IgD-negative memory B cell (primary cell): ENCODE results near the gene AHCYL1. TPM values are rescaled to one million over a fixed set of nuclear protein-coding genes. Genes with fewer than 3 reads are reported as not detected.
A peak's percentile ranks its signal among the peaks of the same experiment; 100 is the strongest.

Experiments used
- H3K27ac Mint-ChIP-seq, 3 donors: one replicate each; pipeline ENCODE4 v1.8.0; 2020 to 2022; ENCODE audit warnings: mild to moderate bottlenecking in 3 of 3, mixed read lengths in 3 of 3, moderate library complexity in 1 of 3
- H3K27me3 Mint-ChIP-seq: one replicate; pipeline ENCODE4 v1.8.0; 2021; ENCODE audit warnings: mixed read lengths
- H3K36me3 Mint-ChIP-seq: one replicate; pipeline ENCODE4 v1.8.0; 2020; ENCODE audit warnings: mild to moderate bottlenecking, mixed read lengths
- H3K4me1 Mint-ChIP-seq, 3 donors: one replicate each; pipeline ENCODE4 v1.8.0; 2020 to 2022; ENCODE audit warnings: mixed read lengths in 3 of 3, mild to moderate bottlenecking in 1 of 3
- H3K4me3 Mint-ChIP-seq, 4 donors: one replicate each; pipeline ENCODE4 v1.8.0; 2020 to 2022; ENCODE audit warnings: mild to moderate bottlenecking in 4 of 4, mixed read lengths in 4 of 4, moderate library complexity in 3 of 4
- H3K9me3 Mint-ChIP-seq, 3 donors: one replicate each; pipeline ENCODE4 v1.8.0; 2020 to 2021; ENCODE audit warnings: mixed read lengths in 3 of 3, mild to moderate bottlenecking in 1 of 3
- polyA plus RNA-seq: library from polyadenylated mRNA; unstranded; fragments of 300-500 nt; fragmentation: Illumina TruSeq; gene quantifications from one replicate; pipeline ENCODE4 v1.2.3, GENCODE V29; 2021

Gene AHCYL1
- polyA plus RNA-seq, 1 donor from 2014 or later: 42.5 TPM

DNA sequence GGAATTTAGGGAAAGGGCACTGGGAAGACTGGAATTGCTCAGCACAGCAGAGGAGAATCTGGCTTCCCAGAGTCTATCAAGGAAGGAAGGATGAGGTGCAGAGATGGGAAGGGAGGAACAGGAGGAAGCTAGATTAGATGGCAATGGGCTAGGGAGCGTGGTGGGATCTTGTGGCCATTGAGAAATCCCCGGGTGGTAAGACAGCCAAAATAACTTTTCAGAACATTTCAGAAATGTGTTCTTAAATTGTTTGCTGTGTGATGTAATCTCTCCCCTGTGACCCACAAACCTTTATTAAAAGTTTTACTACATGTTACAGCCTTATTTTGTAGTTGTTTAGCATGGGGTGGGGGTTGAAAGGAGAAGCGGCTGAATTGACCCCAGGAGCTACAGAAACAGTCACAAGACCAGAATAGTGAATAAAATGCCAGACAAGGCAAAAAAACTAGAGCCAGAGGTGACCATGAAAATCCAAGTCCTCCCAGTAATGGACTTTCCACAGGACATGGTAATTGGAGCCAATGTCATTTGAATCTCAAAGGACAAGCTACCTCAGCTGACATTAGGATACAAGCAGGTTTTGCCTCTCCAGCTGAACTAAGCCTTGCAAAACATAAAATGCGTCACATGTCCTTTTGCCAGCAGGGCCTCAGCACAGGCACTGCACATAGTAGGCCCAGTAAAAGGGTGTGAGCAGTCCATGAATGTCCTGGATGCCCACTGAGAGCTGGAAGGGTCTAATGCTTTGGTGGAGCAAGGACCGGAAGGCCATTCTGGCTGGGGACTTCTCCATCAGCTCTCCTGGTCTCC is 980 bp upstream of the AHCYL1 start:
- H3K4me3 Mint-ChIP-seq: peak overlapping the region in 3 of 4 donors; percentile 60 to 90 (median 74)
- H3K36me3 Mint-ChIP-seq: no peaks in the 10 kb centered on the region
- peak overlapping the region in 2 of 3 donors; percentile 57 to 97 for H3K27ac Mint-ChIP-seq

DNA sequence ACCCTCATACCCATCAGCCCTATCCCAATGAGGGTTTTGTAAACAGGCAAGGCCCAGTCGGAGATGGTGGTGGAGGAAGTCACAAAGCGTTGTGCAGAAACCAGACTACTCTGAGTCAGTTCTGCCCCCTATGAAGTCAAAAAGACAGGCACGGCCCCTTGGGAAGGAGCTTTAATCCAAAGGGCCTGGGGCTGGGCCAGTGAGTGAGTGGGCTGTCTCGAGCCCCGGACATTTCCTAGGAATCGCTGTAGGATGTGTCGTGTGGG is 442 bp upstream of the AHCYL1 start:
- no peaks in the 10 kb centered on the region for H3K36me3 Mint-ChIP-seq
- H3K4me3 Mint-ChIP-seq: peak overlapping the region in 3 of 4 donors; percentile 2 to 90 (median 33)
- H3K27ac Mint-ChIP-seq: peak overlapping the region; percentile 61 to 97 (median 67)
- H3K9me3 Mint-ChIP-seq: no peaks in the 10 kb centered on the region
- peaks cover 26 to 30% (median 28%) of the 10 kb centered on the region in 3 donors for H3K4me1 Mint-ChIP-seq
- H3K27me3 Mint-ChIP-seq: no peaks in the 10 kb centered on the region

More for the DNA sequence above, 980 bp upstream of the AHCYL1 start:
- H3K4me1 Mint-ChIP-seq: peaks cover 26 to 30% (median 26%) of the 10 kb centered on the region in 3 donors
- no peaks in the 10 kb centered on the region for H3K27me3 Mint-ChIP-seq
- H3K9me3 Mint-ChIP-seq: no peaks in the 10 kb centered on the region

DNA sequence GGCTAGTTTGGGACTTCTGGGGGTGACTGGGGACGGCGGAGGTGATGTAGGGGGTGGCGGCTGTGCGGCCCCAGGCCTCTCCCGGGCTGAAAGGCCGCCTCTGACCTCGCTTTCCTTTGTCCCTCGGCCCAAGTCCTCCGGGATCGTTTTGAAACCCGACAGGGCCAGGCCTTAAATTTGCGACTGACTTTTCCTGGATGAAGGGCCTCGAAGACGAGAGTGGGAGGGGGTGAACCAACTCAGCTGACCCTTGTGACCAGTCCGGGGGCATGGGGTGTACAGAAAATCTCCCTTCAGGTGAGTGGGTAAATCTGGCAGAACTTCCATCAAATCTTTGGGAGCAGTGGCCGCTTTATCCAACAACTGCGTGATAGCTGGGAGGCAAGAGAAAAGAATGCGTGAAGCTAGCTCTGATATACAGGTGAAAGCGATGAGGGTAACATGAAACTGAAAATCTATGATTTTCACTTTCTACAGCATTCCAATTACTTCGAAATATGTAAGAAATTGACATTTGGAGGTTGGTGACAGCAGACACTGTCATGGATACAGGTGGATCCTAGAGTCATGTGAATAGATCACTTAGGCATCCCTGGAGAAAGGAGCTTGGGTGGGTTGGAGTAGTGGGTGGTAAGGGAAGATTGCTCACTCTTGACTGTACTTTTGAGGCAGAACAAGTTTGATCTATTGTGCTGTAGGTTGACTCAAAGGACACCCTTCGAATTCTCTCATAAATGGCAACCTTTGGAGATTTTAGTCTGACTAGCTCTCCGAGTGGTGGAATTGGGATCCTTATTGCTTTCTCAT is 885 bp downstream of the AHCYL1 start:
- H3K27me3 Mint-ChIP-seq: no peaks in the 10 kb centered on the region
- peaks cover 2% of the 10 kb centered on the region for H3K36me3 Mint-ChIP-seq
- H3K27ac Mint-ChIP-seq: peak overlapping the region; percentile 24 to 97 (median 40)
- peak overlapping the region; percentile 90 to 99 (median 98) for H3K4me3 Mint-ChIP-seq
- peaks cover 33 to 39% (median 34%) of the 10 kb centered on the region in 3 donors for H3K4me1 Mint-ChIP-seq
- no peaks in the 10 kb centered on the region for H3K9me3 Mint-ChIP-seq

DNA sequence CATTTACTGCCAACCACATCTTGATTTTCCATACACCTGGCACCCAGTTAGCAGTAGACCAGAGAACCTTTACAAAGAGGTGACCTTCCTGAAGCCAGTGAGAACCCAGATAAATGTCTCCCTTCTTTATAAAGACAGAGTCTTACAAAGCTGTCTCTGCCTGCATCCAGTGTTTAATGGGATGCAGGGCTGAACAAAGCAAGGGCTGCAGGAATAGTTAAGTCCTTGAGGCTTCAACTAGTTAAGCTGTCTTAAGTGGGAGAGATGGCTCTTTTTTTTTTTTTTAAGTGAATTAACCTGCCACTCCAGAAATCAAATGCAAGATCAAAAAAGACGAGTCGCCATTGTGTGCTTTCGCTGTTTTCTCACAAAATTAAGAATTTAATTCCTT is 1.5 kb downstream of the AHCYL1 start:
- Mint-ChIP-seq H3K4me1 (peaks cover 34 to 39% (median 37%) of the 10 kb centered on the region in 3 donors), H3K4me3 (peak overlapping the region; percentile 90 to 99 (median 98)), H3K36me3 (peaks cover 2% of the 10 kb centered on the region), H3K27me3 (no peaks in the 10 kb centered on the region), H3K27ac (no peak overlapping the region), H3K9me3 (no peaks in the 10 kb centered on the region)

DNA sequence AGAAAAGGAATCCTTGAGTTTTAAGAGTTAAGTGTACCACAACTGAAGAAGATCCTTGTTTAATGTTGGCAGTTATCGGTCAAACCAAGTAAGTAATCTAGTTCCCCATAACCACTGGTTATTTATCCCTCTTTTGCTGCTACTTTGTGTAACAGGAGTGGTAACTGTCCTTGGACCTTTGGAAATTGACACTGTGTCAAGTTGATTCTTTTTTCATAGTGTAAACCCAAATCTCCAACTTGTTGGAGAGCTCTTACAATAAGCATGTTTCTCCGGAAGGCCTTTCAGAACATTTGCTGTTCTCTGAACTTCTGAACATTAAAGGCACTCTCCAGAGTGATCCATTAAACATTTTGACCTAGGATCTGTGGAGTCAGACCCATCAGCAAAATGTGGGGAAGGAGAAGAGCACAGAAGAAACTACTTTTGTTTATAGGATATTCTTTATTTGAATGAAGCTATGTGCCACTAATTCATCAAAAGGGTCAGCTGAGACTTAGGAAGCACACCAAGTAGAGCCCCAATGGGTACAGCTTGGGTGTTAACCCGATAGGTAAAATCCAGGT is 3.9 kb downstream of the AHCYL1 start:
- Mint-ChIP-seq H3K4me1 (peaks cover 39 to 44% (median 39%) of the 10 kb centered on the region in 3 donors), H3K36me3 (peaks cover 2% of the 10 kb centered on the region), H3K9me3 (no peaks in the 10 kb centered on the region), H3K4me3 (peak overlapping the region in 1 of 4 donors; percentile 48), H3K27me3 (no peaks in the 10 kb centered on the region), H3K27ac (no peak overlapping the region)

DNA sequence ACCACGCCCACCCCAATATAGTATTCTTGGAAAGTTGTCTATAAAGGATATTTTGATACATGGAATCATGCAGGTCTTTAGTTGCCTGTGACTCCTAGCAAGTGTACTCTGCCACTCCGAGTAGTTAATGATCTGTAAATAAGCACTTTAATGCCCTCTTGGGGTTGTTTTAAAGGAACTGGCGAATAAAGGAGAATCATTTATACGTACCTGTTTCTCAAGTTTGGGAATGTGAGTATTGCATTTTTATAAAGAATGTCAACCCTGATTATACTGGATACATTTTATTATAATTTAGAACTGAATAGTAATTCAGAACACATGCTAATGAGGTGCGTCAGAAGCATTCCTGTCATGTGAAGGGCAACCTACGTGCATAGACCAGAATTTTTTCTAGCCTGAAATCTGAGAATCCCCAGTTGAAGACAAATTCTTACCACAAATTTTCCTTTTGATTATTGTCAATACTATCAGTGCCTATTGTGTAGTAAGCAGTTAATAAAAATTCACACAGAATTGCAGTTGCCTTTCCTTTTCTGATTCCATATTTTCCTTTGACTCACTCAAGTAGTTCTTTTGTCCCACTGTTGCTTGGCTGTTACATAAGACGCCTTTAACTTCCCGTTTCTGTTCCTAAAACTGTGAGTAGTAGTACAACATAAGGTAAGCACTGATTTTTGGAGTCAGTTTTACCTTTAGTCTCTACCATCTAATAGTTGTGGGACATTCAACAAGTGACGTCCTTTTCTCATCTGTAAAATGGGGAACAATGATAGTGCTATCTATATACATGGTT is 5.1 kb downstream of the AHCYL1 start:
- Mint-ChIP-seq H3K4me3 (peak overlapping the region in 1 of 4 donors; percentile 41), H3K27ac (peak overlapping the region in 2 of 3 donors; percentile 13 to 40), H3K27me3 (no peaks in the 10 kb centered on the region), H3K9me3 (no peaks in the 10 kb centered on the region), H3K4me1 (peaks cover 39 to 48% (median 43%) of the 10 kb centered on the region in 3 donors), H3K36me3 (peaks cover 4% of the 10 kb centered on the region)

DNA sequence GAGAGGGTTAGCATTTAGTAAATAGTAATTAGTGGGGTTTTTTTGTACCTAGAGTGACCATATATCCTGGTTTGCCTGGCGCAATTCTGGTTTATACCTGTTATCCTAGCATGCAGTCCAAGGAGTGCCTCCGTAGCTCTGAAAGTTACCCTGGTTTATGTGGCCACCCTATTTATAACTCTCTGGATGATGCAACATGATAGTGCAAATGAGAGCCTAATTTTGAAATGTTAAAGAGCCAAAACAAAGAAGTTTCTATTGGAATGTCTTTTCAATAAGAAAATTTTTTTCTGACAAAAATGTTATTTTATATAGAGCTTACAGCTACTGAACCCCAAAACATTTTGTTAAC is 5.7 kb downstream of the AHCYL1 start:
- peak overlapping the region in 2 of 3 donors; percentile 13 to 40 for H3K27ac Mint-ChIP-seq
- peaks cover 4% of the 10 kb centered on the region for H3K36me3 Mint-ChIP-seq
- H3K27me3 Mint-ChIP-seq: no peaks in the 10 kb centered on the region
- no peaks in the 10 kb centered on the region for H3K9me3 Mint-ChIP-seq
- peaks cover 38 to 47% (median 41%) of the 10 kb centered on the region in 3 donors for H3K4me1 Mint-ChIP-seq
- peak overlapping the region in 1 of 4 donors; percentile 41 for H3K4me3 Mint-ChIP-seq

DNA sequence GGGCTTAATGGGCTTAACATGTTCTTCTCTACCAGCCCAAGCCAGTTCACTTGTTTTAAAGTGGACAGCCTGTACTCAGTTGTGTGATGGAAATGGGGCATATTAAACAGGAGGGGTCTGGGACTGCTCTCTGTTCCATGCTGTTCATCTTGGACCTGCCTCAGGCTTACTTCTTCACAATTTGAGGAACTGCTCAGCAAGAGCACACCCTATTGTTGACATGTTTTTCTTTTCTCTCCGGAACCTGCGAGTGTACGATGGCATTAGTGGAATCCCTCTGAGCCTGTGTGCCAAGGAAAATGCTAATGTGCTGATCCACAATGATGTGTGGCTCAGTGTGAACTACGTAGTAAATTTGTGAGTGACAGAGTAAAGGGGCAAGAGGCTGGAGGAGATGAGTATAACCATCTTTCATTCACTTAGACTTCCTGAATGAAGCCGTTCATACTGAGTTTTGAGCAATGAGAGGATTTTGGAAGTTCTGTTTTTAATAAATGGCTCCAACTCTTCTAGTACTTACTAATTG is 6.9 kb downstream of the AHCYL1 start:
- no peaks in the 10 kb centered on the region for H3K27me3 Mint-ChIP-seq
- H3K27ac Mint-ChIP-seq: no peak overlapping the region
- no peak overlapping the region for H3K4me3 Mint-ChIP-seq
- no peaks in the 10 kb centered on the region for H3K9me3 Mint-ChIP-seq
- peaks cover 4% of the 10 kb centered on the region for H3K36me3 Mint-ChIP-seq
- H3K4me1 Mint-ChIP-seq: peaks cover 26 to 36% (median 31%) of the 10 kb centered on the region in 3 donors

DNA sequence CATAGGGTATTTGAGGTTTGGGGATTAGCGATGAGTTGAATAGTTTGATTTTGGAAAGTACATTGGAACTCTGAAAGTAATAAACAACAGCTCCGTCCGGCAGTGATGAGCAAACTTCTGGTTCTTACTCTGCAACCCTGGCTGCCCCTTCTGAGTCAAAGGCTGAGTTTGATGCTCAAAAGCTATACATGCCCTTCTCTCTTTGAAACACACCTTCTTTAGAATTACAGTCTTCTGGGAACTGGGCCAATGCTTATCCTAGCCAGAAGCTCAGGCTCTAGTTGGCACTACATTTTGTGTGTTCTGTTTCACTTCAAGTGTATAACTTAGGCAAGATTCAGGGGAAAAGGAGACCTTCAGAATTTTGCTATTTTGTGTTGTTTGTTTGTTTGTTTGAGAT is 9.3 kb downstream of the AHCYL1 start:
- peaks cover 4% of the 10 kb centered on the region for H3K36me3 Mint-ChIP-seq
- peak overlapping the region in 1 of 3 donors; percentile 31 for H3K27ac Mint-ChIP-seq
- no peaks in the 10 kb centered on the region for H3K27me3 Mint-ChIP-seq
- H3K4me1 Mint-ChIP-seq: peaks cover 18 to 27% (median 19%) of the 10 kb centered on the region in 3 donors
- no peaks in the 10 kb centered on the region for H3K9me3 Mint-ChIP-seq
- H3K4me3 Mint-ChIP-seq: no peak overlapping the region

DNA sequence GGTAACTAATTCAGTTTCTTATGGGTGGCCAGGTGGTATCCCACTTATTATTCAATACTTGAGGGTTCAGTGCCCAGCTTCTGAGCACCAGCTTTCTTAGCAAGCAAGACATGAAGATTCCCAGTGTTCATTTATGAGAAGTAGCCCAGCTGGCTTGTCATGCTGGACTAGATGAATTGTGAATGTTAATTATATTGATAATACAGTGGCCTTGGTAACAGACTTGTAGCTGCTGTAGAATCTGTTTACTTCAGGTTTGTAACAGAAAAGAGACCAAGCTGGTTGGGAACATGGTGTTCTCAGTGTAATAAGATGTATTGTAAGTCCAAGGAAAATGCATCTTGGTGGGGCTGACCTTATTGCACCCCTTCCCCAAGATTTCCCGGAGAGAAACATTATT is 10.1 kb downstream of the AHCYL1 start:
- Mint-ChIP-seq H3K9me3 (no peaks in the 10 kb centered on the region), H3K36me3 (peaks cover 4% of the 10 kb centered on the region), H3K4me1 (peaks cover 18 to 25% (median 18%) of the 10 kb centered on the region in 3 donors), H3K4me3 (no peak overlapping the region), H3K27ac (peak overlapping the region in 1 of 3 donors; percentile 31), H3K27me3 (no peaks in the 10 kb centered on the region)

DNA sequence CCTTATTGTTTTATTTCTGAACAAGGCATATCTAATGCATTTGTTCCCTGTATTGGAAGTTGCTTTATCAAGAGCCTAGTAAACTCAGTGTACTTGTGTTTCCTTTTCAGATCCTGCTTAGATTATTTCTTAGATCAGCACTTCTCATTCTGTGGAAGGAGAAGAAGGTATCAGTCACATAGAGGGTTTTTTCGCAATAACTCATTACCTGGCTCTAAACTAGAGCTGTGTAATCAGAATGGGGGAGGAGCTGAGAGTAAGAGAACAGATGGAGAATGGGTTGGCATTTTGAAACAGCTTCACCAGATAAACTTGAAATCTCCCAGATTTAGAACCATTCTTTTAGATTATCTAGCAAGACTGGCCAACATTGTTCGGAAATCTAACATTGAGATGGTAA is 11.0 kb downstream of the AHCYL1 start:
- no peak overlapping the region for H3K4me3 Mint-ChIP-seq
- peaks cover 2% of the 10 kb centered on the region for H3K36me3 Mint-ChIP-seq
- H3K27me3 Mint-ChIP-seq: no peaks in the 10 kb centered on the region
- H3K4me1 Mint-ChIP-seq: peaks cover 11 to 20% (median 12%) of the 10 kb centered on the region in 3 donors
- H3K9me3 Mint-ChIP-seq: no peaks in the 10 kb centered on the region
- H3K27ac Mint-ChIP-seq: no peak overlapping the region

DNA sequence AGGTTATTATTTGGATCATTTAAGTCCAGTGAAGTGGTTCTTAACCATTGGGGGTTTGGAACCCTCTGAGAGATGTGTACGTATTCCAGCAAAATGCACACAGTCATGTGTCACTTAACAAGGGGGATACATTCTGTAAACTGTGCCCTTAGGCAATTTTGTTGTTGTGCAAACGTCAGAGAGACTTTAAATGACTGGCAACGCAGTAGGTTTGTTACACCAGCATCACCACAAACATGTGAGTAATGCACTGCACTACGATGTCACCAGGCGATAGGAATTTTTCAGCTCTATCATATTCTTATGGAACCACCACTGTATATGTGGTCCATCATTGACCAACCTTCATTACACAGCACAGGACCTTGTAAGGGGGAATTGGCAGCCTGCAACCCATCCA is 11.9 kb downstream of the AHCYL1 start:
- H3K27ac Mint-ChIP-seq: no peak overlapping the region
- H3K27me3 Mint-ChIP-seq: no peaks in the 10 kb centered on the region
- H3K9me3 Mint-ChIP-seq: no peaks in the 10 kb centered on the region
- peaks cover 6 to 17% (median 11%) of the 10 kb centered on the region in 3 donors for H3K4me1 Mint-ChIP-seq
- no peak overlapping the region for H3K4me3 Mint-ChIP-seq
- peaks cover 2% of the 10 kb centered on the region for H3K36me3 Mint-ChIP-seq

DNA sequence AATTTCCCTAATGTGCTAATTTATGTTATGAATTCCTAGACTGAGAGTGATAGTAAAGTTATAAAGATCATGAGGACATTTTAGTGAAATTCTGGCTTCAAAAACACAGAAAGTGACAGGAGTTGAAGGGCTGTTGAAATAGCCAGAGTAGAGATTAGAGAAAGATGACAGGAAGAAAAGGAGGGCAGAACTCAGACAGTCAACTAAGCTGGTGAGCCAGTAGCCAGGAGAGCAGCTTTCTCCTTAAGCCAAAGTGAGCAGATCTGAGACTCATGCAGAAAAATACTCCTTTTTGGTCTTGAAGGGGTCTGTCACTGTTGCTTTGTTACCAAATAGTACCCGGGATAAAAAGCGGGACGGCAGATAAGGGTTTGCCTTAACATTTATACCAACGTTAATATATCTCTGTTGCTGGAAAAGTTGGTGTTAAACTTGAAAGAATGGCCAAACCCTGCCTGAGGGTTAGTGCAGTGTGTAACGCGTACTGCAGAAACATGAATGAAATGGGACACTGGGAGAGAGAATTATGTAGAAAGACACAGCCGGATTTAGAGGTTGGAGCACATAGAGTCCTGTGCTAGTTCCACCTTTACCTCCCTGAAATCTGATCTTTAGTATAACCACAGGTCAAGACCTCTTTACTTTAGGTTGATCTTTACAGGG is 12.8 kb downstream of the AHCYL1 start:
- Mint-ChIP-seq H3K36me3 (peaks cover 2% of the 10 kb centered on the region), H3K9me3 (no peaks in the 10 kb centered on the region), H3K4me1 (peaks cover 6 to 16% (median 9%) of the 10 kb centered on the region in 3 donors), H3K4me3 (no peak overlapping the region), H3K27me3 (no peaks in the 10 kb centered on the region), H3K27ac (no peak overlapping the region)

DNA sequence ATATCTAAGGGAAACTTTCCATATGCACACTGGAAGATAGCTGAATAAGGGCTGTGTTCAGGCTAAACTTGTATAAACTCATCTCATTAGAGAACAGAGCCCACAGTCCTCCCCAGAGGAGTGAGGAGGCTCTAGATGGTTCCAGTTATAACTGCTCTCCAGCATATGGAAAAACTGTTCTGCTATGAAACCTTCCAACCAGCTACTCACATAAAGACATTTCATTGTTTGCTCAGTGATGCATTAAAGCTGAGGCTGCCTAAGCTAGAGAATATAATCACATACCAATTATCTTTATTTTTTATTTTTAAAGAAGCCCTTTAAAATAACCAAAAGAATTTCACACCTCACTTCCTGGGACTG is 13.3 kb downstream of the AHCYL1 start:
- H3K9me3 Mint-ChIP-seq: no peaks in the 10 kb centered on the region
- no peak overlapping the region for H3K4me3 Mint-ChIP-seq
- H3K27me3 Mint-ChIP-seq: no peaks in the 10 kb centered on the region
- peaks cover 2% of the 10 kb centered on the region for H3K36me3 Mint-ChIP-seq
- H3K27ac Mint-ChIP-seq: no peak overlapping the region
- H3K4me1 Mint-ChIP-seq: peaks cover 9 to 16% (median 10%) of the 10 kb centered on the region in 3 donors
